GM12878 (cell line): Measurements from ENCODE around the gene ERC2. TPM values are rescaled to one million over a fixed set of nuclear protein-coding genes. Genes with fewer than 3 reads are reported as not detected.

Experiments used
- ATAC-seq: fragments of 200-7000 bp; cut with Tn5 transposase; 3 replicates; pipeline ENCODE4 v1.9.1; 2020; ENCODE audit warnings: mild to moderate bottlenecking, moderate library complexity
- BruUV-seq: library from RNA; stranded (reverse); fragments of 400-500 nt; replicated peaks from 2 replicates; lab custom pipeline; 2021; lab: Mats Ljungman, UMichigan
- CTCF ChIA-PET: fragments of 300-600 bp; sonication (Branson Sonifier 250); formaldehyde crosslinking; extraction: SDS; loops from one replicate; lab custom pipeline; 2021; ENCODE audit warnings: inconsistent platforms; lab: Yijun Ruan, JAX
- POLR2A ChIA-PET: fragments of 350-600 bp; formaldehyde crosslinking; extraction: SDS; loops from one replicate; lab custom pipeline; 2021; ENCODE audit warnings: inconsistent platforms; lab: Charles Lee
- RAD21 ChIA-PET: fragments of 300-600 bp; sonication (Branson Sonifier 250); formaldehyde crosslinking; loops from one replicate; lab custom pipeline; 2023; ENCODE audit warnings: antibody characterized with exemption; ENCODE audit not compliant: unreplicated experiment; lab: Charles Lee
- SMC1A ChIA-PET: fragments of 300-600 bp; sonication (Branson Sonifier 250); formaldehyde crosslinking; loops from one replicate; lab custom pipeline; 2023; ENCODE audit not compliant: unreplicated experiment, uncharacterized antibody; lab: Charles Lee
- DNase-seq: peaks from one replicate; pipeline ENCODE4 v3.0.0-alpha.2; 2011; ENCODE audit warnings: low read depth, low spot score
- FAIRE-seq: peaks from 3 replicates; lab custom pipeline; 2011; peaks lifted over from hg19 to GRCh38; lab: Jason Lieb, UNC
- H2AFZ ChIP-seq: 2 replicates; pipeline ENCODE4 v1.6.0; 2011; ENCODE audit warnings: low read depth, low read length, control low read depth; ENCODE audit not compliant: control insufficient read depth
- H3K27ac ChIP-seq: 2 replicates; pipeline ENCODE4 v1.5.1; 2011; ENCODE audit warnings: control low read depth; ENCODE audit not compliant: control insufficient read depth, insufficient read depth
- H3K27me3 ChIP-seq, 2 experiments: replicated peaks in 1 of 2; 2 replicates each; pipeline versions ENCODE4 v1.6.0 to v1.6.1; 2011; ENCODE audit warnings: low read length in 1 of 2; ENCODE audit not compliant: control insufficient read depth in 2 of 2, insufficient read depth in 2 of 2
- H3K36me3 ChIP-seq, 2 experiments: 2 replicates each; pipeline ENCODE4 v1.5.1; 2011; ENCODE audit warnings: low read length in 1 of 2; ENCODE audit not compliant: control insufficient read depth in 2 of 2, insufficient read depth in 2 of 2
- H3K4me1 ChIP-seq: 2 replicates; pipeline ENCODE4 v1.6.1; 2011; ENCODE audit warnings: mild to moderate bottlenecking, low read length, moderate library complexity, mixed read lengths; ENCODE audit not compliant: control insufficient read depth, insufficient read depth
- H3K4me2 ChIP-seq: 2 replicates; pipeline ENCODE4 v1.6.0; 2011; ENCODE audit warnings: control low read depth; ENCODE audit not compliant: control insufficient read depth, insufficient read depth
- H3K4me3 ChIP-seq: fragments of 200-600 bp; sonication (generic); 2 replicates; pipeline ENCODE4 v1.5.1; 2016
- H3K79me2 ChIP-seq: 2 replicates; pipeline ENCODE4 v1.6.0; 2011; ENCODE audit warnings: low read length; ENCODE audit not compliant: control insufficient read depth, insufficient read depth
- H3K9ac ChIP-seq: 2 replicates; pipeline ENCODE4 v1.8.0; 2011; ENCODE audit warnings: low read length, control low read depth, mixed read lengths; ENCODE audit not compliant: control insufficient read depth, insufficient read depth
- H3K9me3 ChIP-seq: replicated peaks from 3 replicates; pipeline ENCODE4 v1.5.1; 2011; ENCODE audit warnings: mild to moderate bottlenecking, low read length; ENCODE audit not compliant: control insufficient read depth, insufficient read depth
- H4K20me1 ChIP-seq: 2 replicates; pipeline ENCODE4 v1.6.0; 2011; ENCODE audit not compliant: control insufficient read depth, insufficient read depth
- CBX5 ChIP-seq: sonication (generic); IDR thresholded peaks from 2 replicates; pipeline ENCODE4 v1.6.1; 2016; ENCODE audit warnings: low read depth, moderate library complexity, mild to moderate bottlenecking, inconsistent platforms
- CUX1 ChIP-seq: IDR thresholded peaks from 2 replicates; pipeline ENCODE4 v1.6.1; 2012; ENCODE audit warnings: improper control_type of control experiment, low read depth, low read length; ENCODE audit not compliant: insufficient replicate concordance
- HSF1 ChIP-seq: fragments of 150-350 bp; IDR thresholded peaks from 2 replicates; pipeline ENCODE4 v1.6.1; 2014; ENCODE audit warnings: mild to moderate bottlenecking, low read depth, low read length
- IRF5 ChIP-seq: fragments of 450-650 bp; IDR thresholded peaks from 2 replicates; pipeline ENCODE4 v1.6.1; 2017; ENCODE audit warnings: borderline replicate concordance
- MTA3 ChIP-seq: IDR thresholded peaks from 2 replicates; pipeline ENCODE4 v1.6.1; 2012; ENCODE audit warnings: low read length, inconsistent platforms, borderline replicate concordance
- NBN ChIP-seq: fragments of 450-650 bp; IDR thresholded peaks from 2 replicates; pipeline ENCODE4 v1.6.1; 2016
- NRF1 ChIP-seq: conservative IDR thresholded peaks from 2 replicates; pipeline ENCODE4 v1.6.1; 2011; ENCODE audit warnings: mild to moderate bottlenecking, low read depth, low read length, improper control_type of control experiment
- RAD51 ChIP-seq: fragments of 450-650 bp; IDR thresholded peaks from 2 replicates; pipeline ENCODE4 v1.6.1; 2016; ENCODE audit warnings: moderate library complexity, mild to moderate bottlenecking, inconsistent platforms
- SREBF2 ChIP-seq: IDR thresholded peaks from 2 replicates; pipeline ENCODE4 v1.6.1; 2012; ENCODE audit warnings: mild to moderate bottlenecking, low read length
- TCF7 ChIP-seq: IDR thresholded peaks from 2 replicates; pipeline ENCODE4 v1.6.1; 2014; ENCODE audit warnings: antibody characterized with exemption, borderline replicate concordance
- USF1 ChIP-seq: IDR thresholded peaks from 2 replicates; pipeline ENCODE4 v1.6.1; 2011; ENCODE audit warnings: borderline replicate concordance, low read depth, mild to moderate bottlenecking, moderate library complexity, mixed read lengths, low read length; ENCODE audit not compliant: insufficient read depth; ENCODE audit errors: extremely low read length
- YY1 ChIP-seq: IDR thresholded peaks from 2 replicates; pipeline ENCODE4 v1.6.1; 2011; ENCODE audit warnings: low read depth, mild to moderate bottlenecking, low read length
- ZNF622 ChIP-seq: fragments of 450-650 bp; IDR thresholded peaks from 2 replicates; pipeline ENCODE4 v1.6.1; 2017; ENCODE audit warnings: mild to moderate bottlenecking, inconsistent platforms
- ZSCAN29 ChIP-seq: fragments of 450-650 bp; IDR thresholded peaks from 2 replicates; pipeline ENCODE4 v1.6.1; 2017; ENCODE audit warnings: mild to moderate bottlenecking, moderate library complexity
- in situ Hi-C: fragments of 300-500 bp; cut with MboI; formaldehyde crosslinking; loops from 9 replicates; pipeline ENCODE4 v1.14.3; 2018; ENCODE audit warnings: mixed read lengths
- intact Hi-C: fragments of 100-400 bp; cut with micrococcal nuclease; formaldehyde crosslinking; loops from one replicate; pipeline ENCODE4 v1.14.2; 2022; ENCODE audit not compliant: unreplicated experiment
- polyA plus RNA-seq, 11 experiments: library from polyadenylated mRNA; depleted of rRNA in 4 of 11; unstranded in 6 of 11; stranded (reverse) in 5 of 11; fragments of >200 nt; fragmentation: Nextera tagmentation in 4 of 11; fragmentation: Illumina TruSeq in 1 of 11; extraction: Ambion mirVana in 4 of 11; extraction: Trizol in 1 of 11; gene quantifications; 1 replicate in 1 of 11; 2 replicates in 10 of 11; pipeline versions ENCODE4 v1.2.1 to v1.2.3, GENCODE V29; 2011 to 2016; ENCODE audit warnings: inconsistent platforms in 2 of 11, missing spikeins in 2 of 11, low read depth in 1 of 11
- total RNA-seq, 4 experiments: library from RNA; depleted of rRNA in 3 of 4; stranded (reverse); fragments of >200 nt in 3 of 4; fragmentation: Illumina TruSeq in 1 of 4; extraction: Trizol in 1 of 4; gene quantifications; 2 replicates each; pipeline versions ENCODE4 v1.2.1 to v1.2.3, GENCODE V29; 2013 to 2021

ERC2 gene
- total and polyA plus RNA-seq, 10 of the 15 experiments (the other 5 are each of a cell fraction or from before 2014, with no cell fraction given), result 0.06 to 1.4 (median 0.12) TPM; not detected in 3

GRCh38 chr3:55459838-55460237 is 1008.4 kb downstream of the ERC2 start:
- no peak for ATAC-seq
- SMC1A ChIA-PET, result no interaction called here
- no peak for DNase-seq
- TF ChIP-seq YY1, result no peak
- TF ChIP-seq IRF5, result no peak
- TF ChIP-seq CUX1, result no peak
- no peak for TF ChIP-seq USF1
- no peak for TF ChIP-seq NRF1
- no peak for TF ChIP-seq ZNF622
- no peak for TF ChIP-seq TCF7
- TF ChIP-seq ZSCAN29, result no peak
- TF ChIP-seq RAD51, result no peak
- TF ChIP-seq CBX5, result no peak
- TF ChIP-seq SREBF2, result no peak
- TF ChIP-seq HSF1, result no peak
- TF ChIP-seq NBN, result no peak
- TF ChIP-seq MTA3, result no peak

More at GRCh38 chr3:55459838-55460237, 1008.4 kb downstream of the ERC2 start:
- Histone ChIP-seq H3K9me3 (no peaks in the 10 kb centered on the region), H3K4me3 (no peak overlapping the region), H3K9ac (no peak overlapping the region), H2AFZ (no peak overlapping the region), H3K27me3 (peaks cover 0 to 2% of the 10 kb centered on the region in 2 experiments; a peak in 2 of 4 replicates), H3K4me1 (no peaks in the 10 kb centered on the region), H3K27ac (no peak overlapping the region), H3K79me2 (no peaks in the 10 kb centered on the region), H3K4me2 (no peak overlapping the region), H4K20me1 (no peaks in the 10 kb centered on the region), H3K36me3 (no peaks in the 10 kb centered on the region)
- in situ Hi-C loops (no loop called here), intact Hi-C loops (no loop called here)
- FAIRE-seq, result no peak
- no TSS peak for BruUV-seq
- RAD21 ChIA-PET, result no interaction called here
- CTCF ChIA-PET, result no interaction called here
- POLR2A ChIA-PET, result no interaction called here
